B cell (primary cell): Measurements from ENCODE around the gene LARGE1. TPM values are rescaled to one million over a fixed set of nuclear protein-coding genes. Genes with fewer than 3 reads are reported as not detected.

Experiments used
- ATAC-seq: fragments of 200-7000 bp; cut with Tn5 transposase; one replicate; pipeline ENCODE4 v1.10.0; 2021; ENCODE audit warnings: low read depth, mild to moderate bottlenecking, moderate number of reproducible peaks, moderate library complexity
- CTCF ChIA-PET: fragments of 350-600 bp; sonication (Branson Sonifier 250); formaldehyde crosslinking; loops from one replicate; lab custom pipeline; 2021; ENCODE audit warnings: antibody characterized with exemption, inconsistent platforms; lab: Charles Lee
- POLR2A ChIA-PET: fragments of 350-600 bp; sonication (Branson Sonifier 250); formaldehyde crosslinking; loops from one replicate; lab custom pipeline; 2021; ENCODE audit warnings: antibody characterized with exemption; lab: Charles Lee
- DNase-seq: peaks from one replicate; pipeline ENCODE4 v3.0.0; 2013
- H2AFZ ChIP-seq: 2 replicates; pipeline ENCODE4 v1.6.1; 2012; ENCODE audit warnings: mild to moderate bottlenecking, low read depth, low read length; ENCODE audit not compliant: insufficient read depth, poor library complexity, severe bottlenecking
- H3K27ac ChIP-seq, 2 donors: 1 replicate in 1 of 2; 2 replicates in 1 of 2; pipeline ENCODE4 v1.5.1; 2012 to 2013; ENCODE audit warnings: low read length in 2 of 2, mild to moderate bottlenecking in 2 of 2, moderate library complexity in 1 of 2
- H3K27me3 ChIP-seq, 4 experiments: fragments of 200-600 bp in 1 of 4; sonication (generic) in 1 of 4; replicated peaks in 1 of 4; 1 replicate in 2 of 4; 2 replicates in 2 of 4; pipeline versions ENCODE4 v1.6.1 to v1.7.0; 2013 to 2016; ENCODE audit warnings: low read length in 3 of 4, mild to moderate bottlenecking in 2 of 4, mixed read lengths in 1 of 4, moderate library complexity in 1 of 4; ENCODE audit not compliant: insufficient read depth in 4 of 4, control insufficient read depth in 3 of 4; ENCODE audit errors: control extremely low read depth in 1 of 4
- H3K36me3 ChIP-seq, 2 experiments: replicated peaks in 1 of 2; 1 replicate in 1 of 2; 2 replicates in 1 of 2; pipeline versions ENCODE4 v1.6.1 to v1.7.1; 2013; ENCODE audit warnings: low read length in 1 of 2; ENCODE audit not compliant: insufficient read depth in 2 of 2, control insufficient read depth in 1 of 2; ENCODE audit errors: control extremely low read depth in 1 of 2, extremely low read depth in 1 of 2
- H3K4me1 ChIP-seq, 2 donors: fragments of 200-600 bp in 1 of 2; sonication (generic) in 1 of 2; 1 replicate in 1 of 2; 2 replicates in 1 of 2; pipeline versions ENCODE4 v1.5.1 to v1.6.1; 2013 to 2017; ENCODE audit warnings: low read length in 2 of 2; ENCODE audit not compliant: control insufficient read depth in 2 of 2, insufficient read depth in 2 of 2
- H3K4me2 ChIP-seq: replicated peaks from 2 replicates; pipeline ENCODE3; 2012; ENCODE audit warnings: mild to moderate bottlenecking, low read depth, low read length; ENCODE audit not compliant: poor library complexity, severe bottlenecking
- H3K4me3 ChIP-seq, 5 experiments: fragments of 200-600 bp in 1 of 5; sonication (generic) in 1 of 5; 1 replicate in 3 of 5; 2 replicates in 2 of 5; pipeline versions ENCODE4 v1.5.1 to v1.7.0; 2011 to 2016; ENCODE audit warnings: low read length in 4 of 5, mild to moderate bottlenecking in 4 of 5, low read depth in 2 of 5, control low read depth in 1 of 5, moderate library complexity in 1 of 5; ENCODE audit not compliant: insufficient read depth in 1 of 5; ENCODE audit errors: control extremely low read depth in 1 of 5, extremely low read depth in 1 of 5
- H3K79me2 ChIP-seq: fragments of 200-600 bp; sonication (generic); one replicate; pipeline ENCODE4 v1.6.0; 2016; ENCODE audit warnings: low read length; ENCODE audit not compliant: control insufficient read depth, insufficient read depth
- H3K9ac ChIP-seq: fragments of 200-600 bp; sonication (generic); 2 replicates; pipeline ENCODE4 v1.6.1; 2017; ENCODE audit warnings: mild to moderate bottlenecking, low read length, moderate library complexity
- H3K9me3 ChIP-seq, 3 donors: one replicate each; pipeline versions ENCODE4 v1.6.1 to v1.7.1; 2013; ENCODE audit warnings: low read length in 2 of 3; ENCODE audit not compliant: control insufficient read depth in 2 of 3, insufficient read depth in 1 of 3; ENCODE audit errors: control extremely low read depth in 1 of 3
- H4K20me1 ChIP-seq: 2 replicates; pipeline ENCODE4 v1.6.0; 2012; ENCODE audit warnings: mild to moderate bottlenecking, low read length; ENCODE audit not compliant: insufficient read depth, control insufficient read depth, poor library complexity, severe bottlenecking
- H3K27ac Mint-ChIP-seq: one replicate; pipeline ENCODE4 v1.8.0; 2021; ENCODE audit warnings: mixed read lengths
- H3K27me3 Mint-ChIP-seq: one replicate; pipeline ENCODE4 v1.8.0; 2021; ENCODE audit warnings: mixed read lengths
- H3K4me1 Mint-ChIP-seq: one replicate; pipeline ENCODE4 v1.8.0; 2021; ENCODE audit warnings: mixed read lengths
- H3K4me3 Mint-ChIP-seq: one replicate; pipeline ENCODE4 v1.8.0; 2021; ENCODE audit warnings: mixed read lengths
- H3K9me3 Mint-ChIP-seq: one replicate; pipeline ENCODE4 v1.8.0; 2022; ENCODE audit warnings: mixed read lengths; ENCODE audit not compliant: insufficient read depth
- CTCF ChIP-seq: fragments of 200-600 bp; IDR thresholded peaks from one replicate; pipeline ENCODE4 v1.8.0; 2022; ENCODE audit warnings: antibody characterized with exemption, mild to moderate bottlenecking
- EZH2 ChIP-seq: IDR thresholded peaks from 2 replicates; pipeline ENCODE4 v1.6.1; 2012; ENCODE audit warnings: borderline replicate concordance, low read depth, mild to moderate bottlenecking, moderate library complexity, low read length; ENCODE audit not compliant: insufficient read depth, poor library complexity, severe bottlenecking
- WGBS: methylation state at CpG from one replicate; pipeline ENCODE4 v1.1.5; 2013; ENCODE audit warnings: missing lambda C conversion rate; ENCODE audit not compliant: insufficient coverage; 5-methylcytosine and 5-hydroxymethylcytosine counted together
- intact Hi-C: fragments of 100-400 bp; cut with micrococcal nuclease; formaldehyde crosslinking; loops from one replicate; pipeline ENCODE4 v1.10.0; 2022
- polyA plus RNA-seq: library from polyadenylated mRNA; depleted of rRNA; stranded (reverse); fragments of >200 nt; gene quantifications from 2 replicates; pipeline ENCODE4 v1.2.3, GENCODE V29; 2012
- total RNA-seq, 2 donors: library from RNA; stranded (reverse); fragments of 120-200 nt in 1 of 2; gene quantifications; 1 replicate in 1 of 2; 2 replicates in 1 of 2; pipeline versions ENCODE4 v1.2.3 to v1.2.4, GENCODE V29; 2013 to 2022

LARGE1 gene
- total and polyA plus RNA-seq, 2 donors (not counting 1 experiment from before 2014, with no cell fraction given) = 20.7 to 82.0 TPM

GRCh38 chr22:33650244-33650643 is 270.0 kb downstream of the LARGE1 start:
- H2AFZ ChIP-seq = no peak overlapping the region
- Mint-ChIP-seq H3K27me3 (no peaks in the 10 kb centered on the region), H3K4me1 (peaks cover 9% of the 10 kb centered on the region), H3K9me3 (peaks cover 5% of the 10 kb centered on the region), H3K27ac (no peak overlapping the region), H3K4me3 (no peak overlapping the region)
- no peak overlapping the region for H3K4me3 ChIP-seq
- intact Hi-C loops = no loop called here
- no peak overlapping the region for H3K9ac ChIP-seq
- ChIA-PET POLR2A (no interaction called here), CTCF (no interaction called here)
- no peak overlapping the region for H3K27ac ChIP-seq
- peaks cover 23% of the 10 kb centered on the region for H3K79me2 ChIP-seq
- no peak overlapping the region for H3K4me2 ChIP-seq
- H3K36me3 ChIP-seq = peaks cover 0 to 15% of the 10 kb centered on the region in 2 experiments
- no peak for DNase-seq
- WGBS = 90% methylated on average over 22 of the region's 22 CpGs
- peaks cover 0 to 9% (median 0%) of the 10 kb centered on the region in 3 donors for H3K9me3 ChIP-seq
- H3K4me1 ChIP-seq = no peaks in the 10 kb centered on the region
- TF ChIP-seq CTCF = no peak
- TF ChIP-seq EZH2 = no peak
- H4K20me1 ChIP-seq = peaks cover 30% of the 10 kb centered on the region
- no peak for ATAC-seq
- no peaks in the 10 kb centered on the region for H3K27me3 ChIP-seq

GRCh38 chr22:33648478-33648877 is 271.8 kb downstream of the LARGE1 start:
- H3K4me1 Mint-ChIP-seq = peaks cover 25% of the 10 kb centered on the region
- H3K4me1 ChIP-seq = no peaks in the 10 kb centered on the region
- H2AFZ ChIP-seq = no peak overlapping the region
- no peak for ATAC-seq
- no peak overlapping the region for H3K4me3 Mint-ChIP-seq
- TF ChIP-seq CTCF (no peak), EZH2 (no peak)
- peaks cover 0 to 15% of the 10 kb centered on the region in 2 experiments for H3K36me3 ChIP-seq
- H3K4me3 ChIP-seq = no peak overlapping the region
- CTCF ChIA-PET = no interaction called here
- H3K79me2 ChIP-seq = peaks cover 23% of the 10 kb centered on the region
- no peaks in the 10 kb centered on the region for H3K27me3 Mint-ChIP-seq
- peaks cover 5% of the 10 kb centered on the region for H3K9me3 Mint-ChIP-seq
- no peak overlapping the region for H3K9ac ChIP-seq
- no peaks in the 10 kb centered on the region for H3K27me3 ChIP-seq
- peaks cover 0 to 9% (median 0%) of the 10 kb centered on the region in 3 donors for H3K9me3 ChIP-seq
- 92% methylated on average over 2 of the region's 3 CpGs for WGBS
- H4K20me1 ChIP-seq = peaks cover 13% of the 10 kb centered on the region
- POLR2A ChIA-PET = no interaction called here
- H3K27ac Mint-ChIP-seq = no peak overlapping the region
- H3K4me2 ChIP-seq = no peak overlapping the region
- no peak for DNase-seq
- H3K27ac ChIP-seq = no peak overlapping the region
- intact Hi-C loops = no loop called here
